Measurements from ENCODE around the gene C14orf180.

- TF ChIP-seq CTCF (IDR thresholded peaks at IDR 0.05) (no peak), POLR2A (IDR thresholded peaks at IDR 0.05) (no peak)
Observed at GRCh38 chr14:104550340-104550860, 29.2 kb upstream of the C14orf180 start.

Measured in prostate gland (tissue), 2 donors.